NCI-H524 treated with DMSO at 0.1 percent for 48 hours (cell line): Measurements from ENCODE around the gene SMPD2.
"Not testable (repeated sequence)": the region's sequence is repeated elsewhere in the genome, so short reads cannot be mapped to it uniquely, and the experiment has no call there.

Experiments
- DNase-seq: peaks from one replicate; lab custom pipeline; 2025; lab: John Stamatoyannopoulos, UW

Gene SMPD2

GRCh38 chr6:109461205-109461604 lies 20.7 kb downstream of the SMPD2 start:
- DNase-seq = not testable (repeated sequence)

DNA sequence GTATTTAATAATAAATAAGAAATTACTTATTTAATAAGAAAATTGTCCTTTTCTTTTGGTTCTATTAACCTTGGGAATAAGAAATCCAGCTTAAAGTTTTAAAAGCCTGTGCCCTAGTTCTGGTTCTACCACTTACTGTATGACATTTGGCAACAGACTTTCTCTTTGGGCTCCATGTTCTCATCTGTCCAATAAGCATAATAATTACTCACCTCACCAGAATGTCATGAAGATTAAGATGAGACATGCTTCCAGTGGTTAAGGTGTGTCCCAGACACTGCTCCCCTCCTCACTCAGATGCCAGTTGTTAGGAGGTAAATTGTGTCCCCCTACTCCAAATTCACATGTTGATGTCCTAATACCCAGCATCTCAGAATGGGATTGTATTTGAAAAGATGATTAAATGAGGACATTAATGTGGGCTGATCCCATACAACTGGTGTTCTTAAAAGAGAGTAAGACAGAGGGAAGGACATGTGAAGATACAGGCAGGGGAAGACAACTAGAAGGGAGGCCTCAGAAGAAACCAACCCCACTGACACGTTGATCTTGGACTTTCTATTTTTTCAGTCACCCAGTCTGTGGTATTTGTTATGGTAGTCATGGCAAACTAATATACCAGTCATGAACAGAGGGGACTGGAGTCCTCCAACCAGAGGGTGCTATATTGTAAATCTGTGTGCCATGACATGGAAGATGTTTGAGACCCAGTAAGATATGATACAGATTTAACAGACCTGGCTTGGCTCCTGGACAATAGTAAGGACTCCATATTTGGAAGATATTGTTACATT lies 21.4 kb downstream of the SMPD2 start:
- no peak for DNase-seq

DNA sequence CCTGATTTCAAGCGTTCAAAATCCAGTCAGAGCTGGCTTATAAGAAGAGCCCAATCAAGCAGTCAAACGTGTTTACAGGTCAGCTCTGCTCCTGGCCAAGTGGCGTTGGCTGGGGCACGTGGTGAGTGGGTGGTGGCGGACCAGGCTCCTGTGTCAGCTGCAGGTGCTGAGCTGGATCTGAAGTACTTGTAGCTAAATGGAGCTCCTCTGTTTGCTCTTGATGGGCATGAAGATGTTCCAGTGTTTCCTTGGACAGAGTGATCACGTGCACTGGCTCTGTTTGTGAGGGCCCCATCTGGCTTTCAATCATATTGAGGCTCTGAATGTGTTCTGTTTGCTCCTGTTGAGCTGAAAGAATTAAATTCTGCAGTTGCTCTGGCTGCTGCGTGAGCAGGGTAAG lies 25.2 kb downstream of the SMPD2 start:
- no peak for DNase-seq

GRCh38 chr6:109466212-109466923 lies 25.8 kb downstream of the SMPD2 start:
- no peak for DNase-seq

DNA sequence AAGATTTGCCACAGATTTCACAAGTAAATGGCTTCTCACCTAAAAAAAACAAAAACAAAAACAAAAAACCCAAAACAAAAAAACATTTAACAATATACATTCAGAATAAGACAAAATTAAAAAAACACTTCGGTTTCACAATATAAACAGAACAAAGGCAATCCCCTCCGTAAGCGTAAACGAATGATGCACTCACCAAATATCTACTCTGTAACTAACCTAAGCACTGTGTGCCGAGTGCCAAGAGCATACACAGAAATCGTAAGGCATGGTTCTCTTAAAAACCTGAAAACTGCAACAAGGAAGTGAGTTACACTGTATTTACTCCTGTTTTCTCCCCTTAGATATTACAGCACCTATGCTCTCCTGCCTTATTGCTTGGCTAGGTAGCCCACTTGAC lies 27.2 kb downstream of the SMPD2 start:
- DNase-seq = no peak

GRCh38 chr6:109469591-109470189 lies 29.2 kb downstream of the SMPD2 start:
- no peak for DNase-seq

- no peak for DNase-seq
Observed at GRCh38 chr6:109471105-109471810, 30.7 kb downstream of the SMPD2 start.

DNA sequence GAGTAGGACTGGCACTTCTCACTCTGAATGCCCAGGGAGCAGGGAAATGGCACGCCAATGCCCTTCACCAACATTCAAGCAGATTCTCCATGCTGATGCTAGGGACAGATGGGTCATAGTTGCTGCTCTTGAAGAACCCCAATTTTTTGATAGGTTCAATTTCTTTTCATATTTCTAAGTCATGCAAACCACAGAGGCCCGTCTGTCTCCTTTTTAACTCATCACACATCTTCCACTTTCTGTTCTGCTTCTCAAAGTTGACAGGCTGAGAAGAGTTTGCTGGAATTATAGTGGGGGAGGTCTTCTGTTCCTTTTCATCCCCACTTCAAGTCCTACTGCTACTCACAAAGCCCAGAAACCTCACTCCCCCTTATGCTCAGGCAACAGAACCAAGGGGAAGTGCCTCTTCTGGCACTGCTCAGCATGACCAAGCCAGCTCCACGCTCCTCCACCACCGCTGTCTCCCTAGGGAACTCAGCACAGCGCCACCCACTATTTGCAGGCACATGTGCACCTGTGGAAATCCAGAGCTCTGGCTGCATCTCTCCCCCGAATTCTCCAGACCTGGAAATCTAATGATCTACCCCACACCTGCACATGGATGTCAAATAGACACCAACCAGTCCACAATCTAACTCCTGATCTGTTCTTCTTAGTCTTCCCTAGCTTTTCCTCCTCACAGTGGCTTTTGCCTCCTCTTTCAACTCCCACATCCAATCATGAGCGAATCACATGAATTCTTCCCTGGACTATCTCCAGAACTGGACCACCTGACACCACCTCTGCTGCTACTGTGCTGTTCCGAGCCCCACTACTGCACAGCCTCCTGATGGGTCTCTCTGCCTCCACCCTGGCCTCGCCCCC lies 31.8 kb downstream of the SMPD2 start:
- no peak for DNase-seq

- no peak for DNase-seq
Observed at GRCh38 chr6:109473120-109473519, 32.6 kb downstream of the SMPD2 start.

DNA sequence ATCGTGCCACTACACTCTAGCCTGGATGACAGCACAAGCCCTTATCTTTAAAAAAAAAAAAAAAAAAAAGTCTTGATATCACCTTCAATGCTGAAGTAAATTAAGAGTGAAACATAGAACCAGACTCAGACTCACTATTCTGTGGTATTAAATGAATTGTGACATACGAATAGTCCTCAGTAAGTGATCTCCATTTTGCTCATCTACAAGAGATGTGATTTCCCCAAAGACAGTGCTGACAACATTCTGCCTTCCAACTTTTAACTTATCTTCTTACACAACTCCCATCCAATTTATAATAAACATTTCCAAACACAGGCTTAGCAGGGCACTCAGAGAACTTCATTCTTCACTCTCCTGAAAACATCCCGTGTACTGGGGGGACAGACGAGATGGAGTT lies 34.5 kb downstream of the SMPD2 start:
- no peak for DNase-seq

GRCh38 chr6:109475625-109476024 lies 35.1 kb downstream of the SMPD2 start:
- DNase-seq = no peak

DNA sequence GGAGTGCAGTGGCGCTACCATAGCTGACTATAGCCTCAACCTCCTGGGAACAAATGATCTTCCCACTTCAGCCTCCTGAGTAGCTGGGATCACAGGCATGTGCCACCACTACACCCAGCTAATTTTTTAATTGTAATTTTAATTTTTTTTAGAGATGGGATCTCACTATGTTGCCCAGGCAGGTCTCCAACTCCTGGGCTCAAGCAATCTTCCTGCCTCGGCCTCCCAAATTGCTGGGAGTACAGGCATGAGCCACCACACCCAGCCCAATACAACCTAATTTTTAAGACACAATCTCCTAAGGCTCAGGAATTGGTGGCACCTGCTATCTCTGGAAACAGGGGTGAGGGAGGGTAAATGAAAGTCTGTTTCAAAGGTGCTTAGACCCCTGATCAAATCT lies 36.7 kb downstream of the SMPD2 start:
- DNase-seq = no peak

GRCh38 chr6:109477725-109478124 lies 37.2 kb downstream of the SMPD2 start:
- DNase-seq = no peak

- no peak for DNase-seq
Observed at GRCh38 chr6:109478222-109478805, 37.8 kb downstream of the SMPD2 start.

DNA sequence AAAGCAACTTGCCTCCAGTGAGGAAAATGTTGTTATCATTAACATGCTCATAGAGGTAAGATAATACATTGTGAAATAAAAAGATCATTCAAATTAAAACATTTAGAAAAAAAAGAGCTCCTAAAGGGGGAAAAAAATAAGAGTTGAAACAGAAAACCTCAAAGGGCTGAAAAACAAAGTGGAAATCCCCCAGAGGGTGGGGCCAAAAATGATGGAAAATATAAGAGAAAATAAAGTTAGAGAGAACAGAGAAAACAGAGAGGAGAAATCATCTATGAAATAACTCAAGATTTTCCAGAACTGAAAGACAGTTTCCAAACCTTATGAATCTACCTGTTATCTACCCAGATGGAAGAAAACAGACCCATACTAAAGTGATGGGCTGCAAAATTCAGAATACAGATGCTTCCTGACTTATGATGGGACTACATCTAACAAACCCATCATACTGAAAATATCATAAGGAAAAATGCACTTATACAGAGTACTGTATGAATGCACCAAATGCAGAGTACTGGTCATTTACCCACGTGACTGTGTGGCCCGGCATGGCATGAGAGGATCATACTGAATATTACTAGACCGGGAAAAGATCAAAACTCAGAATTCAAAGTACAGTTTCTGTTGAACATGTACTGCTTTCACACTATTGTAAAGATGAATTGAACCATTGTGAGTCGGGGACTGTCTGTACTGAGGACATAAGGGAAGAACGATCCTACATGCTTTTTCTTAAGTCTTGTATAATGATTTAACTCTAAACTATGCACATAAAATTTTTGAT lies 38.5 kb downstream of the SMPD2 start:
- DNase-seq = no peak

- no peak for DNase-seq
Observed at GRCh38 chr6:109480993-109481480, 40.5 kb downstream of the SMPD2 start.

GRCh38 chr6:109482905-109483734 lies 42.6 kb downstream of the SMPD2 start, which contains the start of gene ZBTB24:
ZBTB24 (minus strand) TSS chr6:109483219; CDS start chr6:109482026, 1,193 bp downstream.
- peak; percentile 39 for DNase-seq

GRCh38 chr6:109483735-109484057 lies 43.2 kb downstream of the SMPD2 start:
- no peak for DNase-seq

GRCh38 chr6:109484122-109484521 lies 43.6 kb downstream of the SMPD2 start:
- DNase-seq = no peak
